IMR-90 (cell line): Measurements from ENCODE around the gene ITCH. TPM values are rescaled to one million over a fixed set of nuclear protein-coding genes. Genes with fewer than 3 reads are reported as not detected.

Experiments
- ATAC-seq: fragments of 200-7000 bp; cut with Tn5 transposase; 2 replicates; pipeline ENCODE4 v1.9.1; 2020; ENCODE audit warnings: low read depth, mild to moderate bottlenecking, moderate library complexity
- BruUV-seq: library from RNA; stranded (reverse); fragments of 400-500 nt; replicated peaks from 2 replicates; lab custom pipeline; 2021; lab: Mats Ljungman, UMichigan
- CTCF ChIA-PET: fragments of 300-600 bp; formaldehyde crosslinking; extraction: SDS; loops from one replicate; lab custom pipeline; 2021; ENCODE audit warnings: antibody characterized with exemption; lab: Yijun Ruan, JAX
- POLR2A ChIA-PET: fragments of 300-600 bp; sonication (Branson Sonifier 250); formaldehyde crosslinking; loops from one replicate; lab custom pipeline; 2022; ENCODE audit warnings: antibody characterized with exemption; ENCODE audit not compliant: unreplicated experiment; lab: Charles Lee
- DNase-seq: peaks from one replicate; pipeline ENCODE4 v3.0.0; 2013
- H2AFZ ChIP-seq: replicated peaks from 2 replicates; pipeline ENCODE3; 2013; ENCODE audit warnings: low read length, mild to moderate bottlenecking; ENCODE audit not compliant: poor library complexity
- H2AK5ac ChIP-seq: 2 replicates; pipeline ENCODE4 v1.6.1; 2013; ENCODE audit warnings: low read depth, low read length, inconsistent platforms
- H2AK9ac ChIP-seq: replicated peaks from 2 replicates; pipeline ENCODE3; 2013; ENCODE audit warnings: mild to moderate bottlenecking, low read depth, low read length, moderate library complexity; ENCODE audit not compliant: poor library complexity
- H2BK120ac ChIP-seq: 2 replicates; pipeline ENCODE4 v1.6.1; 2013; ENCODE audit warnings: low read depth, low read length, inconsistent platforms
- H2BK15ac ChIP-seq: 3 replicates; pipeline ENCODE4 v1.6.1; 2013; ENCODE audit warnings: low read depth, low read length, inconsistent platforms
- H2BK20ac ChIP-seq: 2 replicates; pipeline ENCODE4 v1.6.1; 2013; ENCODE audit warnings: low read depth, mild to moderate bottlenecking, inconsistent platforms, low read length, moderate library complexity
- H2BK5ac ChIP-seq: 2 replicates; pipeline ENCODE4 v1.6.1; 2013; ENCODE audit warnings: mild to moderate bottlenecking, low read depth, low read length, inconsistent platforms; ENCODE audit not compliant: poor library complexity, severe bottlenecking
- H3K14ac ChIP-seq: replicated peaks from 2 replicates; pipeline ENCODE4 v1.6.1; 2013; ENCODE audit warnings: low read depth, low read length, inconsistent platforms
- H3K18ac ChIP-seq: 2 replicates; pipeline ENCODE4 v1.6.1; 2013; ENCODE audit warnings: low read depth, low read length, control low read depth
- H3K23ac ChIP-seq: 2 replicates; pipeline ENCODE4 v1.6.1; 2013; ENCODE audit warnings: low read depth, low read length, inconsistent platforms
- H3K27ac ChIP-seq: 2 replicates; pipeline ENCODE4 v1.5.1; 2013; ENCODE audit warnings: mild to moderate bottlenecking, control low read depth, low read length; ENCODE audit not compliant: insufficient read depth
- H3K27me3 ChIP-seq: 2 replicates; pipeline ENCODE4 v1.6.1; 2013; ENCODE audit warnings: low read length; ENCODE audit not compliant: control insufficient read depth, insufficient read depth
- H3K36me3 ChIP-seq: 2 replicates; pipeline ENCODE4 v1.6.1; 2013; ENCODE audit warnings: low read length, mixed read lengths; ENCODE audit not compliant: control insufficient read depth, insufficient read depth
- H3K4ac ChIP-seq: 2 replicates; pipeline ENCODE4 v1.6.1; 2013; ENCODE audit warnings: low read depth, low read length, inconsistent platforms
- H3K4me1 ChIP-seq: 2 replicates; pipeline ENCODE4 v1.6.1; 2013; ENCODE audit warnings: low read length, mixed read lengths; ENCODE audit not compliant: control insufficient read depth, insufficient read depth
- H3K4me2 ChIP-seq: 2 replicates; pipeline ENCODE4 v1.6.1; 2013; ENCODE audit warnings: low read depth, mild to moderate bottlenecking, control low read depth, low read length, moderate library complexity
- H3K4me3 ChIP-seq: 2 replicates; pipeline ENCODE4 v1.5.1; 2013; ENCODE audit warnings: low read depth, mild to moderate bottlenecking, control low read depth, low read length, moderate library complexity; ENCODE audit not compliant: insufficient read depth
- H3K56ac ChIP-seq: 2 replicates; pipeline ENCODE4 v1.6.1; 2013; ENCODE audit warnings: low read length, inconsistent platforms; ENCODE audit not compliant: insufficient read depth; ENCODE audit errors: extremely low read depth
- H3K79me1 ChIP-seq, 2 experiments: 2 replicates each; pipeline ENCODE4 v1.6.1; 2013; ENCODE audit warnings: low read length in 2 of 2, inconsistent platforms in 1 of 2, low read depth in 1 of 2
- H3K9ac ChIP-seq: 2 replicates; pipeline ENCODE4 v1.6.1; 2013; ENCODE audit warnings: low read depth, low read length, control low read depth
- H3K9me1 ChIP-seq: 2 replicates; pipeline ENCODE4 v1.6.1; 2013; ENCODE audit warnings: low read length, inconsistent platforms; ENCODE audit not compliant: insufficient read depth
- H3K9me3 ChIP-seq: 2 replicates; pipeline ENCODE4 v1.6.1; 2013; ENCODE audit warnings: low read length; ENCODE audit not compliant: control insufficient read depth, insufficient read depth
- H4K20me1 ChIP-seq: 2 replicates; pipeline ENCODE4 v1.6.1; 2013; ENCODE audit warnings: low read length, inconsistent platforms; ENCODE audit not compliant: insufficient read depth
- H4K5ac ChIP-seq: 2 replicates; pipeline ENCODE4 v1.6.1; 2013; ENCODE audit warnings: mild to moderate bottlenecking, low read depth, low read length, control low read depth
- H4K8ac ChIP-seq, 2 experiments: 2 replicates each; pipeline ENCODE4 v1.6.1; 2013; ENCODE audit warnings: low read depth in 2 of 2, low read length in 2 of 2, control low read depth in 1 of 2, inconsistent platforms in 1 of 2
- H4K91ac ChIP-seq: 2 replicates; pipeline ENCODE4 v1.6.1; 2013; ENCODE audit warnings: low read depth, low read length, inconsistent platforms; ENCODE audit not compliant: insufficient read depth
- BHLHE40 ChIP-seq: fragments of 150-350 bp; IDR thresholded peaks from 2 replicates; pipeline ENCODE4 v1.6.1; 2016; ENCODE audit warnings: mild to moderate bottlenecking, low read depth, low read length
- CEBPB ChIP-seq: IDR thresholded peaks from 2 replicates; pipeline ENCODE4 v1.6.1; 2012; ENCODE audit warnings: low read depth, low read length, improper control_type of control experiment
- CHD1 ChIP-seq: IDR thresholded peaks from 2 replicates; pipeline ENCODE4 v1.6.1; 2012; ENCODE audit warnings: low read depth, low read length, improper control_type of control experiment
- CTCF ChIP-seq: conservative IDR thresholded peaks from 2 replicates; pipeline ENCODE4 v1.5.1; 2012; ENCODE audit warnings: mild to moderate bottlenecking, low read depth, low read length, improper control_type of control experiment
- FOS ChIP-seq: fragments of 150-350 bp; IDR thresholded peaks from 2 replicates; pipeline ENCODE4 v1.6.1; 2016; ENCODE audit warnings: low read depth, low read length
- MAZ ChIP-seq: IDR thresholded peaks from 2 replicates; pipeline ENCODE4 v1.6.1; 2012; ENCODE audit warnings: low read depth, mild to moderate bottlenecking, low read length, improper control_type of control experiment, moderate library complexity, borderline replicate concordance
- NFE2L2 ChIP-seq: fragments of 150-350 bp; IDR thresholded peaks from 2 replicates; pipeline ENCODE4 v1.6.1; 2016; ENCODE audit warnings: low read depth, mild to moderate bottlenecking, low read length
- POLR2A ChIP-seq: IDR thresholded peaks from 2 replicates; pipeline ENCODE4 v1.6.1; 2012; ENCODE audit warnings: mild to moderate bottlenecking, low read depth, low read length
- RAD21 ChIP-seq: IDR thresholded peaks from 2 replicates; pipeline ENCODE4 v1.6.1; 2012; ENCODE audit warnings: low read length, improper control_type of control experiment
- RCOR1 ChIP-seq: IDR thresholded peaks from 2 replicates; pipeline ENCODE4 v1.6.1; 2012; ENCODE audit warnings: mild to moderate bottlenecking, low read length, improper control_type of control experiment; ENCODE audit not compliant: insufficient replicate concordance
- RFX5 ChIP-seq: IDR thresholded peaks from 2 replicates; pipeline ENCODE4 v1.8.0; 2012; ENCODE audit warnings: low read depth, mild to moderate bottlenecking, low read length, moderate library complexity
- SMC3 ChIP-seq: fragments of 150-350 bp; IDR thresholded peaks from 2 replicates; pipeline ENCODE4 v1.6.1; 2016; ENCODE audit warnings: low read depth, mild to moderate bottlenecking, antibody characterized with exemption, low read length, moderate library complexity
- WGBS, 2 experiments: methylation state at CpG; one replicate each; pipeline versions ENCODE4 v1.1.5 to v1.1.7; 2013; ENCODE audit warnings: missing lambda C conversion rate in 2 of 2; ENCODE audit not compliant: insufficient read length in 1 of 2; ENCODE audit errors: extremely low coverage in 2 of 2; 5-methylcytosine and 5-hydroxymethylcytosine counted together
- dilution Hi-C: fragments of 300-500 bp; cut with HindIII; formaldehyde crosslinking; loops from one replicate; pipeline ENCODE4 v1.14.3; 2018; ENCODE audit warnings: low sequenced_read_pairs; ENCODE audit not compliant: unreplicated experiment
- in situ Hi-C: fragments of 300-500 bp; cut with MboI; formaldehyde crosslinking; loops from 3 replicates; pipeline ENCODE4 v1.14.3; 2019; ENCODE audit warnings: low sequenced_read_pairs, inconsistent platforms, mixed read lengths
- intact Hi-C: fragments of 100-400 bp; cut with micrococcal nuclease; formaldehyde crosslinking; loops from 2 replicates; pipeline ENCODE4 v1.10.0; 2022
- polyA plus RNA-seq, 3 experiments: library from polyadenylated mRNA; depleted of rRNA; stranded (reverse); fragments of >200 nt; gene quantifications; 2 replicates each; pipeline ENCODE4 v1.2.3, GENCODE V29; 2012; ENCODE audit warnings: low replicate concordance in 1 of 3
- total RNA-seq: library from RNA; depleted of rRNA; stranded (reverse); fragments of >200 nt; gene quantifications from 2 replicates; pipeline ENCODE4 v1.2.3, GENCODE V29; 2012
- TF ChIP-seq, protein P1 (sequence below): fragments of 150-350 bp; IDR thresholded peaks from 2 replicates; pipeline ENCODE4 v1.6.1; 2016; ENCODE audit warnings: low read depth, mild to moderate bottlenecking, low read length, moderate library complexity, borderline replicate concordance
- TF ChIP-seq, protein P2 (sequence below): fragments of 150-350 bp; IDR thresholded peaks from 2 replicates; pipeline ENCODE4 v1.6.1; 2017; ENCODE audit warnings: mild to moderate bottlenecking, antibody characterized with exemption, low read length, low read depth

ITCH gene
- total and polyA plus RNA-seq, 2 of the 4 experiments (the other 2 are of a cell fraction): 12.7 to 94.6 TPM

DNA sequence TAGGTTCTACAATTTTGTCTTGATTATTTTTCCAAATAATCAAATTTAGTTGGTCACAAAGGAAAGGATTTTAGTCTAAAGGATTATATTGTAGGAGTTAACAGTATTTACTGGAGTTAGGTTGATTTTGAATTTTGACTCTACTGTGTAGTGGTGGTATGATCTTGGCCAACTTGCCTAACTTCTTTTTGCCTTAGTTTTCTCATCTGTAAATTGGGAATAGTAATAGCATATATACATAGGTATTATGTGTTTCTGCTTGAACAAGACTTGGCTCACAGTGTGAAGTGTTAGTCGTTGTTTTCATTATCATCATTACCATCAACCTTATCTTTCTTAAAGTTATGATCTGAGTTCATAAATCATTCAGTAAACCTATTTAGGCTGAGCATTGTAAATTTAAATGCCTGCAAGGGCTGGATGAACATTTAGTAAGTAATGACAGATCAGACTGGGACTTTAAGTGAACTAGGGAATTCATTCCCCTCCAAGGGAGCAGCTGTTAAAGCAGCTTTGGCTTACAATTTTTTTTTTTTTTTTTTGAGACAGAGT is 11.2 kb downstream of the ITCH start:
- DNase-seq (no peak), ATAC-seq (no peak)
- Histone ChIP-seq H2BK20ac (no peak overlapping the region), H3K9me3 (no peaks in the 10 kb centered on the region), H2BK15ac (no peak overlapping the region), H3K9me1 (peaks cover 12% of the 10 kb centered on the region), H3K4me2 (no peak overlapping the region), H2BK120ac (no peak overlapping the region), H4K20me1 (peaks cover 69% of the 10 kb centered on the region), H2AK5ac (no peak overlapping the region), H3K36me3 (peaks cover 38% of the 10 kb centered on the region), H3K18ac (no peak overlapping the region), H3K79me1 (peaks cover 23 to 56% of the 10 kb centered on the region in 2 experiments), H3K4me1 (peaks cover 4% of the 10 kb centered on the region), H3K9ac (no peak overlapping the region), H4K8ac (no peak overlapping the region), H3K14ac (no peak overlapping the region), H3K4me3 (no peak overlapping the region), H2AFZ (no peak overlapping the region), H3K23ac (no peak overlapping the region), H3K27me3 (no peaks in the 10 kb centered on the region), H3K56ac (no peak overlapping the region), H3K4ac (no peak overlapping the region), H4K91ac (no peak overlapping the region), H2BK5ac (no peak overlapping the region), H2AK9ac (no peak overlapping the region), H3K27ac (no peak overlapping the region), H4K5ac (no peak overlapping the region)
- intact Hi-C loops: no loop called here
- BruUV-seq: no TSS peak
- no CpG with 5 or more reads among the region's 1 CpG for WGBS, 2 experiments
- dilution Hi-C loops: no loop called here
- in situ Hi-C loops: no loop called here
- TF ChIP-seq, protein P1, sequence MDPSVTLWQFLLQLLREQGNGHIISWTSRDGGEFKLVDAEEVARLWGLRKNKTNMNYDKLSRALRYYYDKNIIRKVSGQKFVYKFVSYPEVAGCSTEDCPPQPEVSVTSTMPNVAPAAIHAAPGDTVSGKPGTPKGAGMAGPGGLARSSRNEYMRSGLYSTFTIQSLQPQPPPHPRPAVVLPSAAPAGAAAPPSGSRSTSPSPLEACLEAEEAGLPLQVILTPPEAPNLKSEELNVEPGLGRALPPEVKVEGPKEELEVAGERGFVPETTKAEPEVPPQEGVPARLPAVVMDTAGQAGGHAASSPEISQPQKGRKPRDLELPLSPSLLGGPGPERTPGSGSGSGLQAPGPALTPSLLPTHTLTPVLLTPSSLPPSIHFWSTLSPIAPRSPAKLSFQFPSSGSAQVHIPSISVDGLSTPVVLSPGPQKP: no peak
- TF ChIP-seq RAD21 (no peak), RCOR1 (no peak), CTCF (no peak), CEBPB (no peak), POLR2A (no peak), FOS (no peak), CHD1 (no peak), BHLHE40 (no peak), SMC3 (no peak), NFE2L2 (no peak), MAZ (no peak), RFX5 (no peak)
- TF ChIP-seq, protein P2, sequence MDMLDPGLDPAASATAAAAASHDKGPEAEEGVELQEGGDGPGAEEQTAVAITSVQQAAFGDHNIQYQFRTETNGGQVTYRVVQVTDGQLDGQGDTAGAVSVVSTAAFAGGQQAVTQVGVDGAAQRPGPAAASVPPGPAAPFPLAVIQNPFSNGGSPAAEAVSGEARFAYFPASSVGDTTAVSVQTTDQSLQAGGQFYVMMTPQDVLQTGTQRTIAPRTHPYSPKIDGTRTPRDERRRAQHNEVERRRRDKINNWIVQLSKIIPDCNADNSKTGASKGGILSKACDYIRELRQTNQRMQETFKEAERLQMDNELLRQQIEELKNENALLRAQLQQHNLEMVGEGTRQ: no peak
- CTCF ChIA-PET: no interaction called here
- POLR2A ChIA-PET: interaction anchor here (0.6 kb wide), 1 partner anchor 47 kb away, joined by 4 read pairs; no protein-coding TSS in a partner anchor
